Measurements from ENCODE around the gene ABCA9.

DNA sequence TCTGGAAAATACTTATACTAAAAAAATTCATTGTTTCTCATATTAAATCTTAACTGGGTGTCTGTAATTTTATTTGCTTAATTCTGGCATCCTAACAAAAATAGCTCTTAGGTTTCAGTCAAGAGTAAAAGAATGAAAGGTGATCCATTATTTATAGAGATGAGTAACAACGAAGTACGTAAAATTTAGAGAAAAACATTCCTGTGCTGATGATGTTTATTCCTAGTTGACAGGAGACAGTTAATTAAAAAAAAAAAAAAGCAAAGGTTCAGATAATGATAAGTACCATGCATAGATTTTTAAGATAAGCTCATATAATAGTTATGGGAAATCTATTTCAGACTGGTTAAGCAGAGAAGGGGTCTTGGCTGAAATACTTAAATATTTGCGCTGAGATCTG lies 50.8 kb downstream of the ABCA9 start:
- TF ChIP-seq, protein P1, sequence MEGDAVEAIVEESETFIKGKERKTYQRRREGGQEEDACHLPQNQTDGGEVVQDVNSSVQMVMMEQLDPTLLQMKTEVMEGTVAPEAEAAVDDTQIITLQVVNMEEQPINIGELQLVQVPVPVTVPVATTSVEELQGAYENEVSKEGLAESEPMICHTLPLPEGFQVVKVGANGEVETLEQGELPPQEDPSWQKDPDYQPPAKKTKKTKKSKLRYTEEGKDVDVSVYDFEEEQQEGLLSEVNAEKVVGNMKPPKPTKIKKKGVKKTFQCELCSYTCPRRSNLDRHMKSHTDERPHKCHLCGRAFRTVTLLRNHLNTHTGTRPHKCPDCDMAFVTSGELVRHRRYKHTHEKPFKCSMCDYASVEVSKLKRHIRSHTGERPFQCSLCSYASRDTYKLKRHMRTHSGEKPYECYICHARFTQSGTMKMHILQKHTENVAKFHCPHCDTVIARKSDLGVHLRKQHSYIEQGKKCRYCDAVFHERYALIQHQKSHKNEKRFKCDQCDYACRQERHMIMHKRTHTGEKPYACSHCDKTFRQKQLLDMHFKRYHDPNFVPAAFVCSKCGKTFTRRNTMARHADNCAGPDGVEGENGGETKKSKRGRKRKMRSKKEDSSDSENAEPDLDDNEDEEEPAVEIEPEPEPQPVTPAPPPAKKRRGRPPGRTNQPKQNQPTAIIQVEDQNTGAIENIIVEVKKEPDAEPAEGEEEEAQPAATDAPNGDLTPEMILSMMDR (IDR thresholded peaks at IDR 0.05; ENCODE audit: borderline replicate concordance, extremely low read depth, low read length, poor library complexity, severe bottlenecking), result no peak
- no peak for TF ChIP-seq EZH2 (IDR thresholded peaks at IDR 0.05; ENCODE audit: borderline replicate concordance, low read depth, low read length, severe bottlenecking)

All from DND-41 (cell line).